Mesothelial cell of epicardium (in vitro differentiated cells): ENCODE measurements around the gene MLPH. TPM values are rescaled to one million over a fixed set of nuclear protein-coding genes. Genes with fewer than 3 reads are reported as not detected.

Source experiments
- DNase-seq, 2 experiments: peaks; one replicate each; pipeline ENCODE4 v3.0.0; 2021; ENCODE audit warnings: low spot score in 2 of 2; ENCODE audit not compliant: unreplicated experiment in 2 of 2
- H3K27ac Mint-ChIP-seq: 2 replicates; pipeline ENCODE4 v1.8.0; 2021; ENCODE audit warnings: mixed read lengths
- H3K27me3 Mint-ChIP-seq: 2 replicates; pipeline ENCODE4 v1.8.0; 2021; ENCODE audit warnings: low read depth, mixed read lengths
- H3K36me3 Mint-ChIP-seq: 2 replicates; pipeline ENCODE4 v1.8.0; 2021; ENCODE audit warnings: mixed read lengths
- H3K4me1 Mint-ChIP-seq: 2 replicates; pipeline ENCODE4 v1.8.0; 2021; ENCODE audit warnings: mixed read lengths
- H3K4me3 Mint-ChIP-seq: 2 replicates; pipeline ENCODE4 v1.8.0; 2021; ENCODE audit warnings: mild to moderate bottlenecking, moderate library complexity, mixed read lengths
- H3K9me3 Mint-ChIP-seq: 2 replicates; pipeline ENCODE4 v1.8.0; 2021; ENCODE audit warnings: mixed read lengths
- CTCF ChIP-seq: fragments of 200-600 bp; sonication (generic); IDR thresholded peaks from one replicate; pipeline ENCODE4 v1.5.0; 2021; ENCODE audit warnings: antibody characterized with exemption; ENCODE audit not compliant: unreplicated experiment
- total RNA-seq: library from RNA; stranded (reverse); gene quantifications from 3 replicates; pipeline ENCODE4 v1.2.1, GENCODE V29; 2021

The MLPH gene
- total RNA-seq, 1 donor from 2014 or later, result 6.1 TPM

DNA sequence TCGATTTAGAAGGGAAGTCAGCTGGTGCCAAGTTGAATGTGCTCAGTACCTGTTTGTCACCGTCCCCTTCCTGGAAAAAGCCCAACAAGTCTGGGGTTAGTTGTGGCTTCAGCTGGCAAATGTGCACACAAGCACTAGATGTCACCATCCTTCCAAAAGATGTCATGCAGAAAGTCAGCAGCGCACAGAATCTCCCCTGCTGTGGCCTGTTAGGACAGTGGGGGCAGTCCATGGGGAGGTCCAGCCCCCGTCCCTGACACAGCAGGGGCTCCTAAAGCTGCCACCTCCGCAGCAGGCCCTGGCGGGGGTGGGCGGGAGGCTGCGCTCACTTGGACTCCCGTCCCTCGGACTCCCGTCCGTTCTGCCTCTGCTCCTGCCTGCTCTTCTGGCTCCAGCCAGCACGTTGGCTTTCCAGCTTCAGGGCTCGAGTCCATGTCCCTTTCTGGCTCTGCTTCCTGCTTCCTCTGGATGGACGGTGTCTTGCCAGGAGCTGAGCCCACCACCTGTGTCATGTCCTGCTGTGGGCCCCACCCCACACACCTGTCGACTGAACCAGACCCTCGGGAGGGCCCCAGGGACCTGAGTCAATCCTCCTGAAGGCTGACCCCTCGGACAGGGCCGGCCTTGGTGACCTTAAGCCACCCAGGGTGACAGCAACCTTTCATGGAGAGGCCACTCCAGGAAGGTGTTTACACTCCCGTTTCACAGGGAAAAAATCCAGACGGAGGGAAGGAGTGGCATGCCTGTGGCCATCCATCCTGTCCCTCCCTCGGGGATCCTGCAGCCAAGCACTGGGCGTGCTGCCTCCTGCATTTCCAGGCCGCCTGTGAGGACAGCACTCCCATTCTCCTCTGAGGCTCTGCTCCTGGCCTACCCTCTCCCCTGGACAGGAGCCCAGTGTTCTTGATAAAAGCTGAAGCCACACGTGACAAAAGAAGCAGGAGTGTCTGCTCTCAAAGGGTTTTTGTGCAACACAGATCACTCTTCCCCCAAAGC is 95.0 kb downstream of the MLPH start:
- H3K27ac Mint-ChIP-seq, result peak overlapping the region; percentile 47
- no peaks in the 10 kb centered on the region for H3K36me3 Mint-ChIP-seq
- no peak for DNase-seq
- no peaks in the 10 kb centered on the region for H3K9me3 Mint-ChIP-seq
- no peak overlapping the region for H3K4me3 Mint-ChIP-seq
- no peaks in the 10 kb centered on the region for H3K27me3 Mint-ChIP-seq
- peaks cover 5% of the 10 kb centered on the region for H3K4me1 Mint-ChIP-seq
- TF ChIP-seq CTCF, result no peak

- no peak for DNase-seq
- Mint-ChIP-seq H3K4me3 (no peak overlapping the region), H3K36me3 (no peaks in the 10 kb centered on the region), H3K27me3 (no peaks in the 10 kb centered on the region), H3K4me1 (peaks cover 5% of the 10 kb centered on the region), H3K9me3 (peaks cover 4% of the 10 kb centered on the region), H3K27ac (no peak overlapping the region)
- TF ChIP-seq CTCF, result no peak
These were observed 96.6 kb downstream of the MLPH start for GRCh38 chr2:237583385-237584295.

GRCh38 chr2:237585590-237586221 is 98.7 kb downstream of the MLPH start:
- Mint-ChIP-seq H3K4me1 (peaks cover 21% of the 10 kb centered on the region), H3K27me3 (peaks cover 4% of the 10 kb centered on the region), H3K27ac (no peak overlapping the region), H3K9me3 (peaks cover 4% of the 10 kb centered on the region), H3K4me3 (no peak overlapping the region), H3K36me3 (no peaks in the 10 kb centered on the region)
- no peak for DNase-seq
- no peak for TF ChIP-seq CTCF

DNA sequence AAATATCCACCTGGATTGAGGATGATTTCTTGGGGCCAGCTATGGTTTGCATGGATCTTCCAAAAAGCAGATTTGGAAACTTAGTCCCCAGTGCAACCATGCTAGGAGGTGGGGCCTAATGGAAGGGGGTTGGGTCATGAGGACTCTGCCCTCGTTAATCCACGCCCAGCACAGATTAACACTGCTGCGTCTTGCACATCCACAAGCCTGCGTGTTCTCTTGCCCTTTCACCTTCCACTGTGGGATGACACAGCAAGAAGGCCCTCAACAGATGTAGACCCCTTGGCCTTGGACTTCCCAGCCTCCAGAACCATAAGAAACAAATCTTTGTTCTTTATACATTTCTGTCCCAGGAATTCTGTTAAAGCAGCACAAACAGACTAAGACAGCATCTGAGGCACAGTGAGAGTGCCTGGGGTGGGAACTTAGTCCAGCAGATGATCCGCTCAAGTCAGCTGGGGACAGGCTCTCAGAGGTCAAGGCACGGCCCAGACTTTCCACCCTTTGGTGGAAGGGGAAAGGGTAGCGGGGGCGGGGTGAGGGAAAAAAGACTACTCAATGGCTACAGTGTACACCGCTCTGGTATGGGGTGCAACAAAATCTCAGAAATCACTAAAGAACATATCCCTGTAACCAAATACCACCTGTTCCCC is 101.1 kb downstream of the MLPH start:
- H3K4me3 Mint-ChIP-seq, result no peak overlapping the region
- H3K36me3 Mint-ChIP-seq, result no peaks in the 10 kb centered on the region

More for the DNA sequence above, 101.1 kb downstream of the MLPH start:
- no peak for TF ChIP-seq CTCF
- H3K27me3 Mint-ChIP-seq, result peaks cover 4% of the 10 kb centered on the region
- H3K4me1 Mint-ChIP-seq, result peaks cover 27% of the 10 kb centered on the region
- H3K9me3 Mint-ChIP-seq, result peaks cover 4% of the 10 kb centered on the region
- no peak for DNase-seq
- H3K27ac Mint-ChIP-seq, result no peak overlapping the region
